ENCODE results near the gene PPEF1. TPM values are rescaled to one million over a fixed set of nuclear protein-coding genes. Genes with fewer than 3 reads are reported as not detected.
"Not testable (repeated sequence)": the region's sequence is repeated elsewhere in the genome, so short reads cannot be mapped to it uniquely, and the experiment has no call there.

The PPEF1 gene
- total RNA-seq, 1 donor from 2014 or later: not detected

GRCh38 chrX:18792828-18793227 is 85.4 kb downstream of the PPEF1 start:
- no peak for DNase-seq (ENCODE audit: low spot score)

GRCh38 chrX:18793601-18794089 is 86.2 kb downstream of the PPEF1 start:
- no peak for DNase-seq (ENCODE audit: low spot score)

- no peak for DNase-seq (ENCODE audit: low spot score)
Measured at GRCh38 chrX:18797141-18797540, 89.7 kb downstream of the PPEF1 start.

- no peak for DNase-seq (ENCODE audit: low spot score)
Measured at GRCh38 chrX:18799911-18800310, 92.5 kb downstream of the PPEF1 start.

- no peak for DNase-seq (ENCODE audit: low spot score)
Measured at GRCh38 chrX:18809641-18810040, 102.2 kb downstream of the PPEF1 start.

GRCh38 chrX:18810416-18810815 is 103.0 kb downstream of the PPEF1 start:
- DNase-seq (ENCODE audit: low spot score): no peak

- no peak for DNase-seq (ENCODE audit: low spot score)
Measured at GRCh38 chrX:18825375-18825774, 117.9 kb downstream of the PPEF1 start.

- DNase-seq (ENCODE audit: low spot score): no peak
Measured at GRCh38 chrX:18828832-18829404, 121.5 kb downstream of the PPEF1 start.

GRCh38 chrX:18833071-18833731 is 125.8 kb downstream of the PPEF1 start:
- no peak for DNase-seq (ENCODE audit: low spot score)

- DNase-seq (ENCODE audit: low spot score): not testable (repeated sequence)
Measured at GRCh38 chrX:18847901-18848300, 140.5 kb downstream of the PPEF1 start.

- no peak for DNase-seq (ENCODE audit: low spot score)
Measured at GRCh38 chrX:18855919-18856644, 148.6 kb downstream of the PPEF1 start.

- DNase-seq (ENCODE audit: low spot score): no peak
Measured at GRCh38 chrX:18856645-18856997, 149.2 kb downstream of the PPEF1 start.

GRCh38 chrX:18861511-18861910 is 154.1 kb downstream of the PPEF1 start:
- DNase-seq (ENCODE audit: low spot score): no peak

GRCh38 chrX:18864390-18864920 is 157.0 kb downstream of the PPEF1 start:
- no peak for DNase-seq (ENCODE audit: low spot score)

- peak; percentile 33 for DNase-seq (ENCODE audit: low spot score)
Measured at GRCh38 chrX:18871161-18871890, 163.9 kb downstream of the PPEF1 start.

GRCh38 chrX:18871970-18872369 is 164.5 kb downstream of the PPEF1 start:
- peak; percentile 26 for DNase-seq (ENCODE audit: low spot score)

- peak; percentile 39 for DNase-seq (ENCODE audit: low spot score)
Measured at GRCh38 chrX:18872621-18873020, 165.2 kb downstream of the PPEF1 start.

- peak; percentile 88 for DNase-seq (ENCODE audit: low spot score)
Measured at GRCh38 chrX:18873189-18873791, 165.8 kb downstream of the PPEF1 start.

- peak; percentile 16 for DNase-seq (ENCODE audit: low spot score)
Measured at GRCh38 chrX:18873836-18874235, 166.4 kb downstream of the PPEF1 start.

GRCh38 chrX:18874560-18875255 is 167.3 kb downstream of the PPEF1 start:
- DNase-seq (ENCODE audit: low spot score): no peak
